T47D (cell line): Measurements from ENCODE around the gene ZBTB42.
"Not testable (repeated sequence)": the region's sequence is repeated elsewhere in the genome, so short reads cannot be mapped to it uniquely, and the experiment has no call there.

ENCODE experiments used
- DNase-seq, 2 experiments: peaks; one replicate each; pipeline versions ENCODE4 v3.0.0 to v3.0.0-alpha.2; 2011 to 2012; ENCODE audit warnings: low read depth in 1 of 2, low spot score in 1 of 2
- JUND ChIP-seq: IDR thresholded peaks from 2 replicates; pipeline ENCODE4 v1.6.1; 2012; ENCODE audit warnings: low read depth
- in situ Hi-C: cut with HindIII; loops from 2 replicates; pipeline ENCODE4 v1.10.0; 2016; ENCODE audit warnings: low sequenced_read_pairs, low pct_unique_long_range_greater_than_20kb

ZBTB42 gene

DNA sequence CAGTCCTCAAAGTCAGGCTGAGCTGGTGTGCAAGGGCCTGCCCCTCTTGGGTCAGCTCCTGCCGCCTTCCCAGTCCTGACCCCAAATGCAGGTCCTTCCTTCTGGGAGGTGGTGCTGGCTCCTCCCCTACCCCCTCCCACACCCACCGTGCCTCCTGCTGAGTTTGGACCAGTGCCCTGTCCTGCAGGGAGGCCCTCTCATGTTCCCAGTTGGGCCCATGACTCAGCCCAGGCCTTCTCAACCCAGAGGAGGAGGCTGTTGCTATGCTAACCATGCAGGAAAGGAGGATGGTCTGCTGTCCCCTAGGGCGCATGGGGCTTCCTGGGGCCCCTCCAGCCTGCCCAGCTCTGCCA is 4.4 kb downstream of the ZBTB42 start:
- in situ Hi-C loops, result no loop called here
- no peak for TF ChIP-seq JUND
- DNase-seq, result peak; percentile 74 to 87

- DNase-seq, result peak in 1 of 2 experiments; percentile 65
- in situ Hi-C loops, result no loop called here
- TF ChIP-seq JUND, result no peak
Observed at GRCh38 chr14:104805941-104806624, 5.2 kb downstream of the ZBTB42 start.

DNA sequence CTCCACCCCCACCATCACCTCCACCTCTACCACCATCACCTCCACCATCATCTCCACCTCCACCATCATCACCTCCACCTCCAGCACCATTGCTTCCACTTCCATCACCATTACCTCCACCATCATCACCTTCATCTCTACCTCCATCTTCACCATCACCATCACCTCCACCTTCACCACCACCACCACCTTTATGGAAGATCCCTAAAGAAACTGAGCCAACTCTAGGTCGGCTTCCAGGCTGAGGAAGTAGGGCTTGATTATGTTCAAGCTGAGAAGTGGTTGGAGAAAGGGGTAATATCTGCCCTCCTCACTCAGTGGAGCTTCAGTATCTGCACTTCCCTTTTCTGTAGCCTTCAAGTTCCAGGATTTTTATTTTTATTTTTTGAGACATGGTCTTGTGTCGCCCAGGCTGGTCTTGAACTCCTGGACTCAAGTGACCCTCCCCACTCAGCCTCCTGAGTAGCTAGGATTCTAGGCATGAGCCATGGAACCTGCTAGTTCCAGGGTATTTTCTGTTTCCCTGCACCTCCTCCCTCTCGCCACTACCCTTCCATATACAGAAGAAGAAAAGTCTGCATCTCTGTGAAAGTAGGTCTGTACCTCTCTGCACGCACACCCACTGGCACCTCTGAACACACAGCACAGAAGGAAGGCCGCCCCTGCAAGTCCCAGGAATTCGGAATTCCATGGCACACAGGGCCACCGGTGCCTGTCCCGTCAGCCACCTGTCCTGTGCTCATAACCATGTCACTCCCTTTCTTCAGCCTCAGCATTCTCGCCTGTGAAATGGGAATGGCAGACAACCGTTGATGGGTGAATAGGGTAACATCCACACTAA is 5.9 kb downstream of the ZBTB42 start:
- in situ Hi-C loops, result no loop called here
- TF ChIP-seq JUND, result no peak
- DNase-seq, result no peak

- in situ Hi-C loops, result no loop called here
Observed at GRCh38 chr14:104808456-104808855, 7.6 kb downstream of the ZBTB42 start.

DNA sequence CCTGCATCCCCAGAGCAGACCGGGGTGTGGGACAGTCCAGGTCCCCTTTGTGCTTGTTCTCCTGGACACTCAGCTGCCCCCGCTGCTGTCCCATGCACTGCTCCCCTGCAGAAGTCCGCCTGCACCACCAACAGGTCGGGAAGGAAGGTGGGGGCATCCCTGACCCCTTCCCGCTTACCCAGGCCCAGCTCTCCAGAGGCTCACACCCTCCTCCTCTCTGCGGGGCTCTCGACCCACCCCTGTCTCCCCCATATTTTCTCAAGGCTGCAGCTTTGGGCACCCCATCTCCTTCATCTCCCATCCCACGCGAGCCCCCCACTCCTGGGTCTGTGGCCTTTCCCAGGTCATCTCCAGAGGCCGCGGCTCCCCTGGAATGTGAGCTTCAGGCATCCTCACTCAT is 9.4 kb downstream of the ZBTB42 start:
- in situ Hi-C loops, result no loop called here
- DNase-seq, result no peak
- TF ChIP-seq JUND, result no peak

More at GRCh38 chr14:104808456-104808855, 7.6 kb downstream of the ZBTB42 start:
- no peak for TF ChIP-seq JUND
- no peak for DNase-seq

GRCh38 chr14:104813286-104813685 is 12.4 kb downstream of the ZBTB42 start:
- no peak for TF ChIP-seq JUND
- no peak for DNase-seq
- in situ Hi-C loops, result no loop called here

GRCh38 chr14:104814701-104815100 is 13.8 kb downstream of the ZBTB42 start:
- DNase-seq, in situ Hi-C loops: not testable (repeated sequence)

- in situ Hi-C loops, result no loop called here
- no peak for DNase-seq
- no peak for TF ChIP-seq JUND
Observed at GRCh38 chr14:104816616-104816884, 15.6 kb downstream of the ZBTB42 start.

GRCh38 chr14:104817930-104818713 is 17.2 kb downstream of the ZBTB42 start:
- in situ Hi-C loops, result no loop called here
- TF ChIP-seq JUND, result no peak

GRCh38 chr14:104818714-104819161 is 17.8 kb downstream of the ZBTB42 start:
- no peak for TF ChIP-seq JUND
- in situ Hi-C loops, result no loop called here
- no peak for DNase-seq

More at GRCh38 chr14:104817930-104818713, 17.2 kb downstream of the ZBTB42 start:
- DNase-seq, result no peak

DNA sequence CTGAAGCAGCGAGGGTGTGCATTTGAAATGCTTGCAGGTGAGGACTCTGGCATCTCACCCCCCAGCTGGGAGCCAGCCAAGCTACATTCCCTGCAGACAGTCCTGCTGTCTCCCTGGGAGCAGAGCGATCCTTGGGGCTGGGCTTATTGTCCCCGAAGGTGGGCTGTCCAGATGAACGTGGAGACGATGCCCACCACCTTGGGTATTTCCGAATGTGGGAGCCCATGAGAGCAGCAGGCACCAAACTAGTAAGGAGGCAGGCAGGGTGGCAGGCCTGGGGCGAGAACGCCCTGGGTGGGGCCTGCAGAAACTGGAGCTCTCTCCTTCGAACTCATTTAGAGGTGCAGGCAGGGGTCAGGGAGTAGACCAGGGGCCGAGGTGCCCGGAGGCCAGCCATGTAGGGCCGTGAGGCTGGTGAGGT is 18.5 kb downstream of the ZBTB42 start:
- in situ Hi-C loops, result no loop called here
- TF ChIP-seq JUND, result no peak
- DNase-seq, result no peak

GRCh38 chr14:104820669-104821228 is 19.8 kb downstream of the ZBTB42 start:
- peak; percentile 87 to 92 for DNase-seq
- in situ Hi-C loops, result no loop called here

More at GRCh38 chr14:104820669-104821228, 19.8 kb downstream of the ZBTB42 start:
- TF ChIP-seq JUND, result no peak
